HG03280 (cell line): ENCODE data around the gene UFD1.

Source experiments
- ATAC-seq: cut with Tn5 transposase; IDR thresholded peaks from one replicate; pipeline ENCODE4 v1.9.1; 2021; ENCODE audit warnings: mild to moderate bottlenecking, moderate library complexity; ENCODE audit not compliant: unreplicated experiment

The UFD1 gene

GRCh38 chr22:19473578-19473977, 5.4 kb downstream of the UFD1 start:
- no peak for ATAC-seq

- no peak for ATAC-seq
These were observed 6.8 kb downstream of the UFD1 start for GRCh38 chr22:19472233-19472632.

- ATAC-seq, result no peak
These were observed 7.4 kb downstream of the UFD1 start for GRCh38 chr22:19471572-19471971.

- ATAC-seq, result no peak
These were observed 9.0 kb downstream of the UFD1 start for GRCh38 chr22:19470010-19470409.

- ATAC-seq, result no peak
These were observed 9.6 kb downstream of the UFD1 start for GRCh38 chr22:19469421-19469820.

- ATAC-seq, result no peak
These were observed 11.1 kb downstream of the UFD1 start for GRCh38 chr22:19467912-19468311.

- ATAC-seq, result no peak
These were observed 11.9 kb downstream of the UFD1 start for GRCh38 chr22:19466848-19467752.

GRCh38 chr22:19466126-19466716, 12.8 kb downstream of the UFD1 start:
- no peak for ATAC-seq

- ATAC-seq, result no peak
These were observed 14.0 kb downstream of the UFD1 start for GRCh38 chr22:19464975-19465374.

- ATAC-seq, result no peak
These were observed 14.4 kb downstream of the UFD1 start for GRCh38 chr22:19464546-19464945.

GRCh38 chr22:19463491-19464469, 15.2 kb downstream of the UFD1 start:
- ATAC-seq, result no peak

- no peak for ATAC-seq
These were observed 16.0 kb downstream of the UFD1 start for GRCh38 chr22:19463008-19463407.

GRCh38 chr22:19461506-19461905, 17.5 kb downstream of the UFD1 start:
- no peak for ATAC-seq

GRCh38 chr22:19460036-19460435, 19.0 kb downstream of the UFD1 start:
- no peak for ATAC-seq

- no peak for ATAC-seq
These were observed 21.1 kb downstream of the UFD1 start for GRCh38 chr22:19457828-19458428.

GRCh38 chr22:19456541-19456940, 22.5 kb downstream of the UFD1 start:
- ATAC-seq, result no peak

- ATAC-seq, result no peak
These were observed 23.2 kb downstream of the UFD1 start for GRCh38 chr22:19455585-19456370.

GRCh38 chr22:19455033-19455432, 24.0 kb downstream of the UFD1 start:
- no peak for ATAC-seq

- no peak for ATAC-seq
These were observed 24.8 kb downstream of the UFD1 start for GRCh38 chr22:19454156-19454555.

- no peak for ATAC-seq
These were observed 25.3 kb downstream of the UFD1 start for GRCh38 chr22:19453718-19454117.
